ENCODE data around the gene RREB1.

RREB1 gene

DNA sequence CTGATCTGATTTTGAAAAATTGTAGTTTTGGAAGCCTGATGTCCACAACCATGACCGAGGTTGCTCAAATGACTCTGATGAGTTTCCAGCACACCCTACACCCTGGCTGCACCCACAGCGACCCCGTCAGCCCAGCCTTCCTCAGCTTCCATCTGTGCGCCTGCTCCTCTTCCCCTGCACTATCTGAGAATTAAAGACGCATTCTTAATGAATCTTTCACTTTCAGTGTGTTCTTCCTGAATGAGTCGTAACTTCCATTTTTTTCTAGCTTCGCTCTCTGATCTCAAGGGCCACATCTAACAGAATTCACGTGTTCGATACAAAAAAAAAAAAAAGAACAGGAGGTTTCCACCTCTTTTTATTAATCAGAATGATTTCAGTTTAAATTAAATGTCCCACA is 21.3 kb upstream of the RREB1 start:
- peak overlapping the region; percentile 73 for H3K27ac ChIP-seq
- no peaks in the 10 kb centered on the region for H3K9me3 ChIP-seq
- TF ChIP-seq, protein P1, sequence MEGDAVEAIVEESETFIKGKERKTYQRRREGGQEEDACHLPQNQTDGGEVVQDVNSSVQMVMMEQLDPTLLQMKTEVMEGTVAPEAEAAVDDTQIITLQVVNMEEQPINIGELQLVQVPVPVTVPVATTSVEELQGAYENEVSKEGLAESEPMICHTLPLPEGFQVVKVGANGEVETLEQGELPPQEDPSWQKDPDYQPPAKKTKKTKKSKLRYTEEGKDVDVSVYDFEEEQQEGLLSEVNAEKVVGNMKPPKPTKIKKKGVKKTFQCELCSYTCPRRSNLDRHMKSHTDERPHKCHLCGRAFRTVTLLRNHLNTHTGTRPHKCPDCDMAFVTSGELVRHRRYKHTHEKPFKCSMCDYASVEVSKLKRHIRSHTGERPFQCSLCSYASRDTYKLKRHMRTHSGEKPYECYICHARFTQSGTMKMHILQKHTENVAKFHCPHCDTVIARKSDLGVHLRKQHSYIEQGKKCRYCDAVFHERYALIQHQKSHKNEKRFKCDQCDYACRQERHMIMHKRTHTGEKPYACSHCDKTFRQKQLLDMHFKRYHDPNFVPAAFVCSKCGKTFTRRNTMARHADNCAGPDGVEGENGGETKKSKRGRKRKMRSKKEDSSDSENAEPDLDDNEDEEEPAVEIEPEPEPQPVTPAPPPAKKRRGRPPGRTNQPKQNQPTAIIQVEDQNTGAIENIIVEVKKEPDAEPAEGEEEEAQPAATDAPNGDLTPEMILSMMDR (IDR thresholded peaks at IDR 0.05), result no peak

DNA sequence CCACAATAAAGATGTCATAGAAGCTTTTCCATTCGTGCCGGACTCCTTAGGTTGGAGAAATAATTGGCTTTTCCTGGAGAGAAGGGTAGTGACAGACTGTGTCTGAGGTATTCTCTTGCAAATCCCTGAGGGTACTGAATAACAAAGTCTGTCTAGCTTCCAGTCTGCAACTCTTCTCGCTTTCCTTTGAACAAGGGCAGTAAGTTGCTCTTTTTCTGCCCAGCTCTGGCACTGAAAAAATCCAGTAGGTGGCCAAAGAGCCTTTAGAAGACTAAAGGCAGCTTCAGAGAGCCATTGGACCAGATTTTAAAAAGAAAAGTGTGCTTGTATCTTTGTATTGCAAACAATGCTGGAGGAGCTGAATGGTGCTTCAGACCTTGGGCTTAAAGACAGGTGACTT is 20.7 kb upstream of the RREB1 start:
- Histone ChIP-seq H3K9me3 (no peaks in the 10 kb centered on the region), H3K4me1 (ENCODE audit: control insufficient read depth in 1 of 2, insufficient read depth in 1 of 2, low read depth in 1 of 2, low read length in 1 of 2) (peaks cover 5 to 17% of the 10 kb centered on the region in 2 experiments), H3K4me3 (ENCODE audit: low read depth in 1 of 2, low read length in 1 of 2) (peak overlapping the region; percentile 46 to 62), H3K27ac (peak overlapping the region; percentile 73), H3K27me3 (no peaks in the 10 kb centered on the region), H3K36me3 (no peaks in the 10 kb centered on the region)
- TF ChIP-seq, protein P1 (IDR thresholded peaks at IDR 0.05), result no peak

More for the DNA sequence above, 21.3 kb upstream of the RREB1 start:
- H3K4me3 ChIP-seq (ENCODE audit: low read depth in 1 of 2, low read length in 1 of 2), result peak overlapping the region; percentile 46 to 62
- no peaks in the 10 kb centered on the region for H3K27me3 ChIP-seq
- peaks cover 5 to 17% of the 10 kb centered on the region in 2 experiments for H3K4me1 ChIP-seq (ENCODE audit: control insufficient read depth in 1 of 2, insufficient read depth in 1 of 2, low read depth in 1 of 2, low read length in 1 of 2)
- no peaks in the 10 kb centered on the region for H3K36me3 ChIP-seq

DNA sequence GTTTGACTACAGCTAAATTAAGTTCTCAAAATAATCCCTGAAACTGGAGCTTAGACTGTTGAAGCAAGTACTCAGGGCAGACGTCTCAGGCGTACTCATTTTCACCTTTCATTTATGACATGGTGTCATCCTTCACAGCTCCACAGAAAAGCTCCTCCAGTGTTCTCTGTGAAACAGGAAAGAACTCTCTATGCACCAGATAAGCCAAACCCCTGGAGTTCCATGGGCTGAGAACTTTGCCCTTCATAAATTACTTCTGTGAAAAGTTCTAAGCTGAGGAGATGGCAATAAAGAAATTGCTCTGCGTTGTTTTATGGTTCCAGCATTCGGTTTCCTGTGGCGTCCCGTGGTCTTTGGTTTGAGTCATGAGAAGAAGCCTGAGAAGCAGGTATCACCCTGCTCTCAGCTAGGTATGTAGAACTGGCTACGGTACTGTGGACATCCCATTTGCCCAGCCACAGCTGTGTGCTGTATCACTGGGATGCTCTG is 20.2 kb upstream of the RREB1 start:
- no peak overlapping the region for H3K4me3 ChIP-seq (ENCODE audit: low read depth in 1 of 2, low read length in 1 of 2)
- no peaks in the 10 kb centered on the region for H3K9me3 ChIP-seq
- no peaks in the 10 kb centered on the region for H3K27me3 ChIP-seq
- peak overlapping the region; percentile 73 for H3K27ac ChIP-seq
- no peaks in the 10 kb centered on the region for H3K36me3 ChIP-seq
- TF ChIP-seq, protein P1 (IDR thresholded peaks at IDR 0.05), result no peak
- H3K4me1 ChIP-seq (ENCODE audit: control insufficient read depth in 1 of 2, insufficient read depth in 1 of 2, low read depth in 1 of 2, low read length in 1 of 2), result peaks cover 5 to 17% of the 10 kb centered on the region in 2 experiments

DNA sequence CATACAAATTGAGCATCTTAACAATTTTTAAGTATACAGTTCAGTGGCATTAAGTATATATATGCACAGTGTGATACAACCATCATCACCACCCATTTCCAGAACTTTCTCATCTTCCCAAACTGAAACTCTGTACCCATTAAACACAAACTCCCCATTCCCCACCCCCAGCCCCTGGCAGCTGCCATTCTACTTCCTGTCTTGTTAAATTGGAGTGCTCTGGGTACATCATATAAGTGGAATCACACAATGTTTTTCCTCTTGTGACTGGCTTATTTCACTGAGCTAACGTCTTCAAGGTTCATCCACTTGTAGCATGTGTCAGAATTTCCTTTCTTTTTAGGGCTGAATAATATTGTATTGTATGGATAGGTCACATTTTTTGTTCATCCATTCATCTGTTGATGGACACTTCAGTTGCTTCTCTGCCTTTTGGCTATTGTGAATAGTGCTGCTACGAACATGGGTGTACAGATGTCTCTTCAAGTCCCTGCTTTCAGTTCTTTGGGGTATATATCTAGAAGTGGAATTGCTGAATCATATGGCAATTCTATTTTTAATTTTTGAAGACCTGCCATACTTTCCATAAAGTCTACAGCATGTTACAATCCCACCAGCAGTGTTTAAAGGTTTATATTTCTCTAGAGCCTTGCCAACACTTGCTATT is 19.6 kb upstream of the RREB1 start:
- H3K4me1 ChIP-seq (ENCODE audit: control insufficient read depth in 1 of 2, insufficient read depth in 1 of 2, low read depth in 1 of 2, low read length in 1 of 2), result peaks cover 5 to 17% of the 10 kb centered on the region in 2 experiments
- no peak overlapping the region for H3K27ac ChIP-seq
- no peaks in the 10 kb centered on the region for H3K9me3 ChIP-seq
- no peaks in the 10 kb centered on the region for H3K27me3 ChIP-seq
- H3K4me3 ChIP-seq (ENCODE audit: low read depth in 1 of 2, low read length in 1 of 2), result no peak overlapping the region
- no peaks in the 10 kb centered on the region for H3K36me3 ChIP-seq
- TF ChIP-seq, protein P1 (IDR thresholded peaks at IDR 0.05), result no peak

DNA sequence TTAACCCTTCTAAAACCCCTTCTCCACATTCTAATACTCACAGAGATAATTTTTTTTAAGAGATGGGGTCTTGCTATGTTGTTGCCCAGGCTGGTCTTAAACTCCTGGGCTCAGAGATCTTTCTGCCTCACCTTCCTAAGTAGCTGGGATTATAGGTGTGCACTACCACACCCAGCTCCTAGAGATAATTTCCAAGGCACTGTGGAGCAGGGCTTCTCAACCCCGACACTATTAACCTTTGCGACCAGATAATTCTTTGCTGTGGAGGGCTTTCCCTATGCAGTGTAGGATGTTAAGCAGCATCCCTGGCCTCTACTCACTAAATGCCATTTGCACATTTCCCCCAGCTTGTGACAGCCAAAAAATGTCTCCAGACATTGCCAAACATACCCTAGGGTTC is 8.8 kb upstream of the RREB1 start:
- TF ChIP-seq, protein P1 (IDR thresholded peaks at IDR 0.05), result no peak
- H3K9me3 ChIP-seq, result no peaks in the 10 kb centered on the region
- H3K27me3 ChIP-seq, result no peaks in the 10 kb centered on the region
- peaks cover 6 to 7% of the 10 kb centered on the region in 2 experiments for H3K4me1 ChIP-seq (ENCODE audit: control insufficient read depth in 1 of 2, insufficient read depth in 1 of 2, low read depth in 1 of 2, low read length in 1 of 2)
- no peak overlapping the region for H3K27ac ChIP-seq
- H3K4me3 ChIP-seq (ENCODE audit: low read depth in 1 of 2, low read length in 1 of 2), result no peak overlapping the region
- H3K36me3 ChIP-seq, result no peaks in the 10 kb centered on the region
